ENCODE results near the gene AGAP5. TPM values are rescaled to one million over a fixed set of nuclear protein-coding genes. Genes with fewer than 3 reads are reported as not detected.
"Not testable (repeated sequence)": the region's sequence is repeated elsewhere in the genome, so short reads cannot be mapped to it uniquely, and the experiment has no call there.

AGAP5 gene
- total RNA-seq, 1 experiment from 2014 or later = 14.3 TPM

GRCh38 chr10:73723516-73723915, 25.6 kb upstream of the AGAP5 start:
- Mint-ChIP-seq H3K4me1 (ENCODE audit: low read depth, unreplicated experiment) (no peaks in the 10 kb centered on the region), H3K4me3 (ENCODE audit: unreplicated experiment) (no peak overlapping the region), H3K27me3 (ENCODE audit: insufficient read depth, unreplicated experiment) (no peaks in the 10 kb centered on the region), H3K27ac (ENCODE audit: unreplicated experiment) (no peak overlapping the region), H3K9me3 (ENCODE audit: unreplicated experiment) (no peaks in the 10 kb centered on the region), H3K36me3 (ENCODE audit: insufficient read depth, unreplicated experiment) (peaks cover 73% of the 10 kb centered on the region)
- no peak for DNase-seq
- no TSS peak for BruUV-seq (replicated peaks)
- ChIA-PET POLR2A (no interaction called here), CTCF (no interaction called here)
- H3K4me1 ChIP-seq = no peaks in the 10 kb centered on the region
- TF ChIP-seq CTCF (IDR thresholded peaks at IDR 0.05; ENCODE audit: insufficient read depth in 1 of 2, low read depth in 1 of 2, low read length in 1 of 2, severe bottlenecking in 1 of 2, unreplicated experiment in 1 of 2) = no peak
- H3K9me3 ChIP-seq = no peaks in the 10 kb centered on the region
- H3K4me3 ChIP-seq (ENCODE audit: low read depth, low read length) = no peak overlapping the region
- intact Hi-C loops (cut with micrococcal nuclease; ENCODE audit: unreplicated experiment) = no loop called here
- H3K36me3 ChIP-seq (ENCODE audit: control insufficient read depth, insufficient read depth, low read length) = no peaks in the 10 kb centered on the region; the same call in none of the 2 replicates
- H3K27me3 ChIP-seq (replicated peaks; ENCODE audit: control insufficient read depth, insufficient read depth, low read length) = no peaks in the 10 kb centered on the region

- H3K4me3 ChIP-seq (ENCODE audit: low read depth, low read length); H3K27ac Mint-ChIP-seq (ENCODE audit: unreplicated experiment); POLR2A ChIA-PET; CTCF ChIA-PET; H3K27me3 Mint-ChIP-seq (ENCODE audit: insufficient read depth, unreplicated experiment); H3K27me3 ChIP-seq (replicated peaks; ENCODE audit: control insufficient read depth, insufficient read depth, low read length); H3K4me1 ChIP-seq; H3K4me3 Mint-ChIP-seq (ENCODE audit: unreplicated experiment); BruUV-seq (replicated peaks); DNase-seq; H3K36me3 ChIP-seq (ENCODE audit: control insufficient read depth, insufficient read depth, low read length); H3K9me3 ChIP-seq; intact Hi-C loops (cut with micrococcal nuclease; ENCODE audit: unreplicated experiment); H3K4me1 Mint-ChIP-seq (ENCODE audit: low read depth, unreplicated experiment); H3K9me3 Mint-ChIP-seq (ENCODE audit: unreplicated experiment): not testable (repeated sequence)
- H3K36me3 Mint-ChIP-seq (ENCODE audit: insufficient read depth, unreplicated experiment) = peaks cover 66% of the 10 kb centered on the region
Measured at GRCh38 chr10:73720561-73720960, 22.7 kb upstream of the AGAP5 start.

GRCh38 chr10:73717556-73717955, 19.6 kb upstream of the AGAP5 start:
- no peak for DNase-seq
- H3K36me3 Mint-ChIP-seq (ENCODE audit: insufficient read depth, unreplicated experiment) = peaks cover 46% of the 10 kb centered on the region
- no peak overlapping the region for H3K4me3 Mint-ChIP-seq (ENCODE audit: unreplicated experiment)
- CTCF ChIA-PET = no interaction called here
- no peak for TF ChIP-seq CTCF (IDR thresholded peaks at IDR 0.05; ENCODE audit: insufficient read depth in 1 of 2, low read depth in 1 of 2, low read length in 1 of 2, severe bottlenecking in 1 of 2, unreplicated experiment in 1 of 2)
- H3K27me3 ChIP-seq (replicated peaks; ENCODE audit: control insufficient read depth, insufficient read depth, low read length) = no peaks in the 10 kb centered on the region
- intact Hi-C loops (cut with micrococcal nuclease; ENCODE audit: unreplicated experiment) = no loop called here
- H3K27ac Mint-ChIP-seq (ENCODE audit: unreplicated experiment) = no peak overlapping the region
- H3K27me3 Mint-ChIP-seq (ENCODE audit: insufficient read depth, unreplicated experiment) = no peaks in the 10 kb centered on the region
- no peaks in the 10 kb centered on the region for H3K4me1 Mint-ChIP-seq (ENCODE audit: low read depth, unreplicated experiment)
- POLR2A ChIA-PET = no interaction called here
- H3K9me3 ChIP-seq = no peaks in the 10 kb centered on the region
- no TSS peak for BruUV-seq (replicated peaks)
- no peaks in the 10 kb centered on the region for H3K4me1 ChIP-seq
- no peak overlapping the region for H3K4me3 ChIP-seq (ENCODE audit: low read depth, low read length)
- no peaks in the 10 kb centered on the region for H3K9me3 Mint-ChIP-seq (ENCODE audit: unreplicated experiment)
- H3K36me3 ChIP-seq (ENCODE audit: control insufficient read depth, insufficient read depth, low read length) = no peaks in the 10 kb centered on the region

GRCh38 chr10:73716251-73716650, 18.3 kb upstream of the AGAP5 start:
- no peaks in the 10 kb centered on the region for H3K27me3 ChIP-seq (replicated peaks; ENCODE audit: control insufficient read depth, insufficient read depth, low read length)
- Mint-ChIP-seq H3K27ac (ENCODE audit: unreplicated experiment) (no peak overlapping the region), H3K27me3 (ENCODE audit: insufficient read depth, unreplicated experiment) (no peaks in the 10 kb centered on the region), H3K4me3 (ENCODE audit: unreplicated experiment) (no peak overlapping the region), H3K4me1 (ENCODE audit: low read depth, unreplicated experiment) (no peaks in the 10 kb centered on the region), H3K36me3 (ENCODE audit: insufficient read depth, unreplicated experiment) (peaks cover 41% of the 10 kb centered on the region), H3K9me3 (ENCODE audit: unreplicated experiment) (no peaks in the 10 kb centered on the region)
- H3K9me3 ChIP-seq = no peaks in the 10 kb centered on the region
- intact Hi-C loops (cut with micrococcal nuclease; ENCODE audit: unreplicated experiment) = no loop called here
- H3K4me1 ChIP-seq = no peaks in the 10 kb centered on the region
- ChIA-PET CTCF (no interaction called here), POLR2A (no interaction called here)
- no TSS peak for BruUV-seq (replicated peaks)
- no peaks in the 10 kb centered on the region for H3K36me3 ChIP-seq (ENCODE audit: control insufficient read depth, insufficient read depth, low read length)
- no peak for TF ChIP-seq CTCF (IDR thresholded peaks at IDR 0.05; ENCODE audit: insufficient read depth in 1 of 2, low read depth in 1 of 2, low read length in 1 of 2, severe bottlenecking in 1 of 2, unreplicated experiment in 1 of 2)
- no peak for DNase-seq
- no peak overlapping the region for H3K4me3 ChIP-seq (ENCODE audit: low read depth, low read length)

GRCh38 chr10:73715179-73716156, 17.6 kb upstream of the AGAP5 start:
- H3K9me3 ChIP-seq; H3K27me3 ChIP-seq (replicated peaks; ENCODE audit: control insufficient read depth, insufficient read depth, low read length); H3K27ac Mint-ChIP-seq (ENCODE audit: unreplicated experiment); intact Hi-C loops (cut with micrococcal nuclease; ENCODE audit: unreplicated experiment); H3K36me3 ChIP-seq (ENCODE audit: control insufficient read depth, insufficient read depth, low read length); H3K4me3 Mint-ChIP-seq (ENCODE audit: unreplicated experiment); H3K4me1 Mint-ChIP-seq (ENCODE audit: low read depth, unreplicated experiment); BruUV-seq (replicated peaks); DNase-seq; H3K4me3 ChIP-seq (ENCODE audit: low read depth, low read length); H3K27me3 Mint-ChIP-seq (ENCODE audit: insufficient read depth, unreplicated experiment); H3K9me3 Mint-ChIP-seq (ENCODE audit: unreplicated experiment); CTCF ChIA-PET; POLR2A ChIA-PET; H3K4me1 ChIP-seq: not testable (repeated sequence)
- peaks cover 34% of the 10 kb centered on the region for H3K36me3 Mint-ChIP-seq (ENCODE audit: insufficient read depth, unreplicated experiment)

Measured in Caco-2 (cell line).